NCI-H2107 (cell line): ENCODE data around the gene TEP1.
"Not testable (repeated sequence)": the region's sequence is repeated elsewhere in the genome, so short reads cannot be mapped to it uniquely, and the experiment has no call there.

Experiments used
- DNase-seq: peaks from one replicate; lab custom pipeline; 2025; lab: John Stamatoyannopoulos, UW

TEP1 gene

GRCh38 chr14:20386276-20386855 is 26.9 kb downstream of the TEP1 start:
- no peak for DNase-seq

GRCh38 chr14:20384886-20385285 is 28.4 kb downstream of the TEP1 start:
- no peak for DNase-seq

GRCh38 chr14:20384321-20384720 is 29.0 kb downstream of the TEP1 start:
- DNase-seq = no peak

- DNase-seq = no peak
Observed at GRCh38 chr14:20383636-20384035, 29.7 kb downstream of the TEP1 start.

- DNase-seq = no peak
Observed at GRCh38 chr14:20383032-20383431, 30.3 kb downstream of the TEP1 start.

GRCh38 chr14:20382526-20382925 is 30.8 kb downstream of the TEP1 start:
- DNase-seq = no peak

GRCh38 chr14:20381341-20381740 is 32.0 kb downstream of the TEP1 start:
- DNase-seq = no peak

- DNase-seq = no peak
Observed at GRCh38 chr14:20380681-20381080, 32.6 kb downstream of the TEP1 start.

GRCh38 chr14:20379743-20380142 is 33.6 kb downstream of the TEP1 start:
- DNase-seq = no peak

GRCh38 chr14:20377171-20377570 is 36.1 kb downstream of the TEP1 start:
- DNase-seq = no peak

- no peak for DNase-seq
Observed at GRCh38 chr14:20376071-20376588, 37.2 kb downstream of the TEP1 start.

GRCh38 chr14:20375471-20375870 is 37.8 kb downstream of the TEP1 start:
- no peak for DNase-seq

GRCh38 chr14:20372796-20373195 is 40.5 kb downstream of the TEP1 start:
- no peak for DNase-seq

GRCh38 chr14:20365928-20366327 is 47.4 kb downstream of the TEP1 start:
- no peak for DNase-seq

GRCh38 chr14:20358474-20358873 is 54.8 kb downstream of the TEP1 start:
- not testable (repeated sequence) for DNase-seq

GRCh38 chr14:20356422-20356821 is 56.9 kb downstream of the TEP1 start:
- DNase-seq = no peak

- DNase-seq = no peak
Observed at GRCh38 chr14:20350860-20351259, 62.4 kb downstream of the TEP1 start.

GRCh38 chr14:20350282-20350681 is 63.0 kb downstream of the TEP1 start:
- no peak for DNase-seq

GRCh38 chr14:20347747-20348146 is 65.6 kb downstream of the TEP1 start:
- DNase-seq = no peak

- no peak for DNase-seq
Observed at GRCh38 chr14:20346713-20347112, 66.6 kb downstream of the TEP1 start.

- DNase-seq = no peak
Observed at GRCh38 chr14:20345366-20345765, 67.9 kb downstream of the TEP1 start.

- peak; percentile 66 for DNase-seq
Observed at GRCh38 chr14:20343862-20344220, 69.5 kb downstream of the TEP1 start.

- peak; percentile 99 for DNase-seq
Observed at GRCh38 chr14:20343092-20343861, 70.0 kb downstream of the TEP1 start, which contains the start of gene PARP2. PARP2 (plus strand) TSS chr14:20343635; CDS start chr14:20343642, 7 bp downstream.

GRCh38 chr14:20341646-20342045 is 71.7 kb downstream of the TEP1 start:
- DNase-seq = no peak
